GM23248 (cell line): ENCODE data around the gene DNAJB12. TPM values are rescaled to one million over a fixed set of nuclear protein-coding genes. Genes with fewer than 3 reads are reported as not detected.

Source experiments
- DNase-seq: peaks from one replicate; pipeline ENCODE4 v3.0.0-alpha.2; 2015
- H2AFZ ChIP-seq: fragments of 200-600 bp; sonication (generic); 2 replicates; pipeline ENCODE4 v1.6.1; 2016; ENCODE audit warnings: antibody characterized with exemption
- H3F3A ChIP-seq: fragments of 200-600 bp; sonication (generic); 2 replicates; pipeline ENCODE4 v1.6.1; 2016; ENCODE audit warnings: mild to moderate bottlenecking, antibody characterized with exemption, mixed run types; ENCODE audit not compliant: insufficient read depth
- H3K27ac ChIP-seq: fragments of 200-600 bp; sonication (generic); 2 replicates; pipeline ENCODE4 v1.5.1; 2016; ENCODE audit warnings: mild to moderate bottlenecking
- H3K27me3 ChIP-seq: fragments of 200-600 bp; sonication (generic); replicated peaks from 2 replicates; pipeline ENCODE4 v1.6.1; 2016; ENCODE audit warnings: mild to moderate bottlenecking; ENCODE audit not compliant: insufficient read depth
- H3K36me3 ChIP-seq: fragments of 200-600 bp; sonication (generic); 2 replicates; pipeline ENCODE4 v1.6.1; 2016; ENCODE audit warnings: low read depth, mild to moderate bottlenecking
- H3K4me1 ChIP-seq: fragments of 200-600 bp; sonication (generic); 2 replicates; pipeline ENCODE4 v1.6.1; 2016; ENCODE audit warnings: mild to moderate bottlenecking; ENCODE audit not compliant: insufficient read depth
- H3K4me2 ChIP-seq: fragments of 200-600 bp; sonication (generic); one replicate; pipeline ENCODE4 v1.6.1; 2016; ENCODE audit warnings: mild to moderate bottlenecking; ENCODE audit not compliant: unreplicated experiment
- H3K4me3 ChIP-seq: fragments of 200-600 bp; sonication (generic); 2 replicates; pipeline ENCODE4 v1.5.1; 2016; ENCODE audit warnings: mild to moderate bottlenecking
- H3K79me2 ChIP-seq: fragments of 200-600 bp; sonication (generic); 2 replicates; pipeline ENCODE4 v1.6.1; 2016; ENCODE audit warnings: mild to moderate bottlenecking; ENCODE audit not compliant: insufficient read depth
- H3K9ac ChIP-seq: fragments of 200-600 bp; sonication (generic); 2 replicates; pipeline ENCODE4 v1.6.1; 2016; ENCODE audit warnings: mild to moderate bottlenecking
- H3K9me2 ChIP-seq: fragments of 200-600 bp; sonication (generic); 2 replicates; pipeline ENCODE4 v1.6.1; 2016; ENCODE audit warnings: mixed run types, mild to moderate bottlenecking, moderate library complexity; ENCODE audit not compliant: insufficient read depth
- H3K9me3 ChIP-seq: fragments of 200-600 bp; sonication (generic); one replicate; pipeline ENCODE4 v1.6.1; 2017; ENCODE audit warnings: low read depth
- H4K20me1 ChIP-seq: fragments of 200-600 bp; sonication (generic); 2 replicates; pipeline ENCODE4 v1.6.0; 2016; ENCODE audit not compliant: insufficient read depth
- EZH2 ChIP-seq: fragments of 200-600 bp; sonication (generic); IDR thresholded peaks from 2 replicates; pipeline ENCODE4 v1.6.1; 2018; ENCODE audit warnings: antibody characterized with exemption, mild to moderate bottlenecking; ENCODE audit not compliant: insufficient read depth, poor library complexity, severe bottlenecking
- EZH2phosphoT487 ChIP-seq: fragments of 200-600 bp; sonication (generic); IDR thresholded peaks from 2 replicates; pipeline ENCODE4 v1.6.1; 2018; ENCODE audit warnings: antibody characterized with exemption, moderate library complexity, mild to moderate bottlenecking, low read depth; ENCODE audit not compliant: insufficient read depth
- WGBS, 2 experiments: methylation state at CpG; one replicate each; pipeline ENCODE4 v1.1.6; 2015 to 2017; ENCODE audit warnings: low lambda C conversion rate in 2 of 2, low coverage in 1 of 2; ENCODE audit errors: missing lambda C conversion rate in 2 of 2; 5-methylcytosine and 5-hydroxymethylcytosine counted together
- in situ Hi-C: fragments of 300-500 bp; cut with MboI; formaldehyde crosslinking; loops from 2 replicates; pipeline ENCODE4 v1.15.0; 2020
- polyA plus RNA-seq: library from polyadenylated mRNA; unstranded; fragments of >200 nt; fragmentation: Nextera tagmentation; extraction: Ambion mirVana; gene quantifications from 2 replicates; pipeline ENCODE4 v1.2.1, GENCODE V29; 2016
- total RNA-seq: library from RNA; depleted of rRNA; stranded (reverse); fragments of >200 nt; shearing (Covaris generic); gene quantifications from 2 replicates; pipeline ENCODE4 v1.2.3, GENCODE V29; 2014

The DNAJB12 gene
- total and polyA plus RNA-seq, 2 experiments from 2014 or later = 28.4 to 32.0 TPM

DNA sequence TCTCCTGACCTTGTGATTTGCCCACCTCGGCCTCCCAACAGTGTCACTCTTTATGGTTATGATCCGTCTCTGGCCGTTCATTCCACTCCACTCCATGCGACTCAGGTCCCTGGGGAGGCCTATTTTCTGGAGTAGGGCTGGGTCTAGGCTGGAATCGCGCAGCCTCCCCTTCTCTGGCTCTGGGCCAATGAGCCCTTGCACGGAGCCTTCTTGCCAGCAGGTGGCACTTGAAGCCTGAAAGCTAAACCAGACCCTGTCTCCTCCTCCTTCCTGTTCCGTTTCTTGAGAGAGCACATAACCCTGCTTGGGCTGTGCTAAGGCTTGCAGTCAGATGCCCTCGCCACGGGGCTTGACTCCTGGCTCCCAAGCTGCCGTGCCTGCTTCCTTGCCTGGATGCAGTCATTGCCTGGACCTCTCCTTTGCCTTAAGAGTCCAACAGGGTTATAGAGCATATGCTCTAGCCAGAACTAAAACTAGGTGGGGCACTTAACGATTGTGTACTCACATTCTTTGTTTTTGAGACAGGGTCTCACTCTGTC lies 9.6 kb upstream of the DNAJB12 start:
- in situ Hi-C loops = loop anchor here (10.0 kb wide), 1 partner anchor 470 kb away; no protein-coding TSS in a partner anchor
- peak overlapping the region; percentile 48 for H3K4me2 ChIP-seq
- peak; percentile 96 for DNase-seq

DNA sequence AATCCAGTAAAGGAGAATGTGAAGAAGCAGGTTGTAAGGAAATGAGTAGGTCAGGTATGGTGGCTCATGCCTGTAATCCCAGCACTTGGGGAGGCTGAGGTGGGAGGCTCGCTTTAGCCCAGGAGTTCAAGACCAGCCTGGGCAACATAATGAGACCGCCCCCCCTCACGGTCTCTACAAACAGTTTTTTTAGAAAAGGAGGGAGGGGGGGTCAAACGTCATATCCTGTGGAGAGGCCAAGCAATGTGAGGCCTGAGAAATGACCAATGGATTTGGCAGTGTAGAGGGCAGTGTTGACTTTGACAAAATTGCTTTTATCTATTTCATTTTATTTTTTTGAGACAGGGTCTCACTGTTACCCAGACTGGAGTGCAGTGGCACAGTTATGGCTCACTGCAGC lies 2.3 kb upstream of the DNAJB12 start:
- no peak overlapping the region for H2AFZ ChIP-seq
- peaks cover 21% of the 10 kb centered on the region for H3K79me2 ChIP-seq
- no peaks in the 10 kb centered on the region for H4K20me1 ChIP-seq
- no peak overlapping the region for H3K4me2 ChIP-seq
- no peaks in the 10 kb centered on the region for H3K27me3 ChIP-seq
- H3K4me3 ChIP-seq = no peak overlapping the region
- TF ChIP-seq EZH2 = no peak
- TF ChIP-seq EZH2phosphoT487 = no peak
- H3K9me2 ChIP-seq = no peaks in the 10 kb centered on the region
- in situ Hi-C loops = no loop called here
- H3K36me3 ChIP-seq = no peaks in the 10 kb centered on the region
- WGBS, 2 experiments = 75 to 78% methylated on average over 4 of the region's 4 CpGs
- no peak for DNase-seq
- no peaks in the 10 kb centered on the region for H3F3A ChIP-seq
- H3K9me3 ChIP-seq = no peaks in the 10 kb centered on the region
- no peak overlapping the region for H3K9ac ChIP-seq
- H3K27ac ChIP-seq = no peak overlapping the region
- peaks cover 11% of the 10 kb centered on the region for H3K4me1 ChIP-seq

More for the DNA sequence above, 9.6 kb upstream of the DNAJB12 start:
- TF ChIP-seq EZH2 (no peak), EZH2phosphoT487 (no peak)
- H3K9me2 ChIP-seq = no peaks in the 10 kb centered on the region
- no peaks in the 10 kb centered on the region for H3K36me3 ChIP-seq
- H3K9me3 ChIP-seq = no peaks in the 10 kb centered on the region
- peak overlapping the region; percentile 68 for H3K9ac ChIP-seq
- H3K4me3 ChIP-seq = peak overlapping the region; percentile 49
- H3K27me3 ChIP-seq = no peaks in the 10 kb centered on the region
- peak overlapping the region; percentile 84 for H3K27ac ChIP-seq
- no peaks in the 10 kb centered on the region for H4K20me1 ChIP-seq
- H2AFZ ChIP-seq = peak overlapping the region; percentile 77
- H3K79me2 ChIP-seq = no peaks in the 10 kb centered on the region
- peaks cover 8% of the 10 kb centered on the region; the same call in 1 of the 2 replicates for H3F3A ChIP-seq
- H3K4me1 ChIP-seq = peaks cover 16% of the 10 kb centered on the region
- 3% methylated on average over 12 of the region's 12 CpGs for WGBS, 2 experiments

DNA sequence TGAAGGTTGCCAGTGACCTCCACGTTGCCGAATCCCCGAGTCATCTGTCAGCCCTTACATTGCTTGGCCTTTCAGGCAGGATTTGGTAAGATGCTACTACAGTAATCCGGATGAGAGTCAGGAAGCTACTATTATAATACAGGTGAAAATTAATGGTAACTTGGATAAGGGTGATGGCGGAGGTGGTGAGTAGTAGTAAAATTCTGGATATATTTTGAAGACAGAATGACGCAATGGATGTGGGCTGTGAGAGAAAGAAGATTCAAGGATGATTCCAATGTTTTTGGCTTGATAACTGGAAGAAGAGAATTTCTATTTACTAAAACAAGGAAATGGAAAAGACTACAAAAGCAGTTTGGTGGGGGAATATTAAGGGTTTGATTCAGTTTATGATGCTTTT lies 1.4 kb upstream of the DNAJB12 start:
- H3K4me2 ChIP-seq = no peak overlapping the region
- H3K4me3 ChIP-seq = no peak overlapping the region
- peaks cover 29% of the 10 kb centered on the region for H3K79me2 ChIP-seq
- H4K20me1 ChIP-seq = no peaks in the 10 kb centered on the region
- H3K9ac ChIP-seq = no peak overlapping the region
- TF ChIP-seq EZH2 = no peak
- TF ChIP-seq EZH2phosphoT487 = no peak
- no peaks in the 10 kb centered on the region for H3F3A ChIP-seq
- H3K9me3 ChIP-seq = no peaks in the 10 kb centered on the region
- WGBS, 2 experiments = 79 to 84% methylated on average over 6 of the region's 6 CpGs
- H3K9me2 ChIP-seq = no peaks in the 10 kb centered on the region
- H3K27me3 ChIP-seq = no peaks in the 10 kb centered on the region
- H3K27ac ChIP-seq = no peak overlapping the region
- no peak for DNase-seq
- in situ Hi-C loops = no loop called here
- H3K4me1 ChIP-seq = peaks cover 11% of the 10 kb centered on the region
- H3K36me3 ChIP-seq = no peaks in the 10 kb centered on the region
- H2AFZ ChIP-seq = no peak overlapping the region

DNA sequence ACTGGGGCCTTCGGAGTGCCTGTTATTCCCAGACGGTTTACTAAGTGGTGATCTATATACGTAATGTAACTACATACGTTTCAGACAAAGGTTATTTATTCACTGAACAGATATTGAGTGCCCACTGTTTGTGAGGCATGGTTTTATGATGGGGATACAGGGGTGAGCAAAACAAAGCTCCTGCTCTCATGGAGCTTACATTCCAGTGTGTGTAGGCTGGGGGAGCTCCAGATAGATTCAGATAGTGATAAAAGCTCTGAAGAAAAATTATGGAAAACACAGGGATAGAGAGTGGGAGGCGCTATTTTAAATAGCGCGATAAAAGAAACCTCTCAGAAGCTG lies 466 bp upstream of the DNAJB12 start:
- Histone ChIP-seq H2AFZ (peak overlapping the region; percentile 88), H3K9me3 (no peaks in the 10 kb centered on the region), H3K4me1 (peaks cover 11% of the 10 kb centered on the region), H3K4me3 (peak overlapping the region; percentile 98), H3K79me2 (peaks cover 39% of the 10 kb centered on the region), H3K27me3 (no peaks in the 10 kb centered on the region), H3K9ac (peak overlapping the region; percentile 97), H3F3A (no peaks in the 10 kb centered on the region), H3K36me3 (no peaks in the 10 kb centered on the region), H4K20me1 (no peaks in the 10 kb centered on the region), H3K4me2 (peak overlapping the region; percentile 95), H3K9me2 (no peaks in the 10 kb centered on the region), H3K27ac (peak overlapping the region; percentile 98)
- 29 to 39% methylated on average over 7 of the region's 7 CpGs for WGBS, 2 experiments
- no peak for TF ChIP-seq EZH2phosphoT487
- no peak for TF ChIP-seq EZH2
- in situ Hi-C loops = no loop called here
- DNase-seq = no peak
